Bronchial epithelial cell (primary cell): ENCODE results near the gene PITPNM3. TPM values are rescaled to one million over a fixed set of nuclear protein-coding genes. Genes with fewer than 3 reads are reported as not detected.
A peak's percentile ranks its signal among the peaks of the same experiment; 100 is the strongest.

Source experiments
- DNase-seq: peaks from one replicate; pipeline ENCODE4 v3.0.0-alpha.2; 2010; ENCODE audit warnings: low read depth
- FAIRE-seq: peaks from 2 replicates; lab custom pipeline; 2011; peaks lifted over from hg19 to GRCh38; lab: Jason Lieb, UNC
- H3K27me3 ChIP-seq: 2 replicates; pipeline ENCODE4 v1.5.1; 2011; ENCODE audit warnings: low read length; ENCODE audit not compliant: control insufficient read depth, insufficient read depth
- H3K36me3 ChIP-seq: 2 replicates; pipeline ENCODE4 v1.5.1; 2011; ENCODE audit warnings: low read length; ENCODE audit not compliant: control insufficient read depth, insufficient read depth
- H3K4me3 ChIP-seq: 2 replicates; pipeline ENCODE4 v1.5.1; 2011; ENCODE audit warnings: mild to moderate bottlenecking, low read depth, low read length, control low read depth
- total RNA-seq: library from RNA; depleted of rRNA; stranded (reverse); fragments of >200 nt; gene quantifications from 2 replicates; pipeline ENCODE4 v1.2.1, GENCODE V29; 2014
- TF ChIP-seq, protein P1 (sequence below): IDR thresholded peaks from 2 replicates; pipeline ENCODE4 v1.5.1; 2011; ENCODE audit warnings: mild to moderate bottlenecking, moderate library complexity, low read length, control low read depth, inconsistent platforms; ENCODE audit not compliant: insufficient read depth, severe bottlenecking

PITPNM3 gene
- total RNA-seq, 1 donor from 2014 or later: 25.0 TPM

DNA sequence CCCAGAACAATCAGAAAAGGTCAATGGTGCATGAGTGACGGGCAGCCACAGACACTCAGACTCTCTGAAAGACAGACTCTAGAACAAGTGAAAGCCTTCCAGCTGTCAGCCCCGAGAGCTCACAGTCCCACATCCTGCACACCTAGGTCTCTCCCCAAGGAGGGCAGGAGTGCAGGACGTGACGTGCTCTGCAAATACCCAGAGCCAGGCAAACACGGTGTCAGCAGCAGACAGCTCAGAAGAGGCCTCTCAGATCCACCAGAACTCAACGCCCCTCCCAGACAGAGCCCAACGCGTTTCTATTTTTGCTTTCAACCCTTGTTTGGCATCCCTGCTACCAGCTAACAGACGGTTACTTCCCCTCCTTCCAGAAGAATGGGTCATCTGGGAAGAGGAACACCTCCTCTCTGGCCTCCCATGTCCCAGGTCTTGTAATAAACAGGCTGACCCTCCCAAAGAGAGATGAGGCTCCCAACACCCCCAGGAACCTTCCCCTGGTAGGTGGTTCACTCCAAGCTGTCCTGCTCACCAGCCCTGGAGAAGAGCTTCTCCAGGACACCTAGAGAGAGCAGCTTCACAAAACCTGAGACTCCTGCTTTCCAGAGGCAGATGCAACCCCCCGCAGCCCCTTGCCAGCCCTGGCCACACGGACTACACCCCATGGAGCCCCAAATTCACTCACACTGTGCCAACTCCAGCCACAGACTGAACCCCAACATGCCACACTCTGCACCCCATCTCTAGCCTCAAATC is 7.6 kb downstream of the PITPNM3 start:
- Histone ChIP-seq H3K27me3 (no peaks in the 10 kb centered on the region), H3K4me3 (no peak overlapping the region), H3K36me3 (peaks cover 13% of the 10 kb centered on the region)
- FAIRE-seq (peak; percentile 96), DNase-seq (peak; percentile 63)
- TF ChIP-seq, protein P1, sequence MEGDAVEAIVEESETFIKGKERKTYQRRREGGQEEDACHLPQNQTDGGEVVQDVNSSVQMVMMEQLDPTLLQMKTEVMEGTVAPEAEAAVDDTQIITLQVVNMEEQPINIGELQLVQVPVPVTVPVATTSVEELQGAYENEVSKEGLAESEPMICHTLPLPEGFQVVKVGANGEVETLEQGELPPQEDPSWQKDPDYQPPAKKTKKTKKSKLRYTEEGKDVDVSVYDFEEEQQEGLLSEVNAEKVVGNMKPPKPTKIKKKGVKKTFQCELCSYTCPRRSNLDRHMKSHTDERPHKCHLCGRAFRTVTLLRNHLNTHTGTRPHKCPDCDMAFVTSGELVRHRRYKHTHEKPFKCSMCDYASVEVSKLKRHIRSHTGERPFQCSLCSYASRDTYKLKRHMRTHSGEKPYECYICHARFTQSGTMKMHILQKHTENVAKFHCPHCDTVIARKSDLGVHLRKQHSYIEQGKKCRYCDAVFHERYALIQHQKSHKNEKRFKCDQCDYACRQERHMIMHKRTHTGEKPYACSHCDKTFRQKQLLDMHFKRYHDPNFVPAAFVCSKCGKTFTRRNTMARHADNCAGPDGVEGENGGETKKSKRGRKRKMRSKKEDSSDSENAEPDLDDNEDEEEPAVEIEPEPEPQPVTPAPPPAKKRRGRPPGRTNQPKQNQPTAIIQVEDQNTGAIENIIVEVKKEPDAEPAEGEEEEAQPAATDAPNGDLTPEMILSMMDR: no peak

DNA sequence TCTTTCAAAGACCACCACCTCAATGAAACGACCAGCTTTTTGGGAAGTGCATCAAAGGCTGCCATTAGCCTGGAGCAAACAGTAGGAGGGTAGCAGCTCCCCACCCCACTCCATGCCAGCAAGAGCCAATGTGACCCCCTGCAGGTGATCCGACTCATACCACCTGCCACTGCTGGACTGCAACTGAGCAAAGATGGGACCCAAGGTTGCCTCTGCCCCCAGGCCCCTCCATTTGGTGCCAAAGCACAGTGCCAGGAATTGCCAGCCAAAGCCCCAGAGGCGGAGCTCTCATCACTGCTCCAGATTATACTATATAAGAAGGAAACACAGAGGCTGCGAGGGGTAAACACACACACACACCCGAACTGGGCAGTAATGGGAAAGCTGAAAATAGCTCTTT is 8.3 kb downstream of the PITPNM3 start:
- DNase-seq (no peak), FAIRE-seq (no peak)

GRCh38 chr17:6547336-6547735 is 9.0 kb downstream of the PITPNM3 start:
- Histone ChIP-seq H3K27me3 (no peaks in the 10 kb centered on the region), H3K36me3 (peaks cover 13% of the 10 kb centered on the region), H3K4me3 (no peak overlapping the region)
- no peak for DNase-seq
- TF ChIP-seq, protein P1: no peak
- no peak for FAIRE-seq

More for the DNA sequence above, 8.3 kb downstream of the PITPNM3 start:
- TF ChIP-seq, protein P1: no peak
- H3K4me3 ChIP-seq: no peak overlapping the region
- peaks cover 13% of the 10 kb centered on the region for H3K36me3 ChIP-seq
- H3K27me3 ChIP-seq: no peaks in the 10 kb centered on the region

- DNase-seq (no peak), FAIRE-seq (no peak)
- TF ChIP-seq, protein P1: no peak
- Histone ChIP-seq H3K27me3 (no peaks in the 10 kb centered on the region), H3K4me3 (no peak overlapping the region), H3K36me3 (peaks cover 13% of the 10 kb centered on the region)
Observed at GRCh38 chr17:6546069-6546718, 10.2 kb downstream of the PITPNM3 start.

- H3K36me3 ChIP-seq: peaks cover 10% of the 10 kb centered on the region
- TF ChIP-seq, protein P1: no peak
- DNase-seq (no peak), FAIRE-seq (no peak)
- H3K4me3 ChIP-seq: no peak overlapping the region
- no peaks in the 10 kb centered on the region for H3K27me3 ChIP-seq
Observed at GRCh38 chr17:6545291-6545690, 11.1 kb downstream of the PITPNM3 start.
